HL-60 (cell line): ENCODE data around the gene GOLGB1.

ENCODE experiments used
- POLR2AphosphoS5 ChIP-seq: IDR thresholded peaks from 2 replicates; pipeline ENCODE4 v1.6.1; 2012; ENCODE audit warnings: low read depth
- TF ChIP-seq, protein P1 (sequence below): IDR thresholded peaks from one replicate; pipeline ENCODE4 v1.5.1; 2011; ENCODE audit warnings: low read length, control low read depth, inconsistent platforms; ENCODE audit not compliant: insufficient read depth
- TF ChIP-seq, protein P2 (sequence below): IDR thresholded peaks from 2 replicates; pipeline ENCODE4 v1.6.1; 2012; ENCODE audit warnings: low read depth; ENCODE audit not compliant: insufficient replicate concordance

GRCh38 chr3:121720163-121720562 is 29.4 kb downstream of the GOLGB1 start:
- TF ChIP-seq, protein P1, sequence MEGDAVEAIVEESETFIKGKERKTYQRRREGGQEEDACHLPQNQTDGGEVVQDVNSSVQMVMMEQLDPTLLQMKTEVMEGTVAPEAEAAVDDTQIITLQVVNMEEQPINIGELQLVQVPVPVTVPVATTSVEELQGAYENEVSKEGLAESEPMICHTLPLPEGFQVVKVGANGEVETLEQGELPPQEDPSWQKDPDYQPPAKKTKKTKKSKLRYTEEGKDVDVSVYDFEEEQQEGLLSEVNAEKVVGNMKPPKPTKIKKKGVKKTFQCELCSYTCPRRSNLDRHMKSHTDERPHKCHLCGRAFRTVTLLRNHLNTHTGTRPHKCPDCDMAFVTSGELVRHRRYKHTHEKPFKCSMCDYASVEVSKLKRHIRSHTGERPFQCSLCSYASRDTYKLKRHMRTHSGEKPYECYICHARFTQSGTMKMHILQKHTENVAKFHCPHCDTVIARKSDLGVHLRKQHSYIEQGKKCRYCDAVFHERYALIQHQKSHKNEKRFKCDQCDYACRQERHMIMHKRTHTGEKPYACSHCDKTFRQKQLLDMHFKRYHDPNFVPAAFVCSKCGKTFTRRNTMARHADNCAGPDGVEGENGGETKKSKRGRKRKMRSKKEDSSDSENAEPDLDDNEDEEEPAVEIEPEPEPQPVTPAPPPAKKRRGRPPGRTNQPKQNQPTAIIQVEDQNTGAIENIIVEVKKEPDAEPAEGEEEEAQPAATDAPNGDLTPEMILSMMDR, result no peak
- TF ChIP-seq, protein P2, sequence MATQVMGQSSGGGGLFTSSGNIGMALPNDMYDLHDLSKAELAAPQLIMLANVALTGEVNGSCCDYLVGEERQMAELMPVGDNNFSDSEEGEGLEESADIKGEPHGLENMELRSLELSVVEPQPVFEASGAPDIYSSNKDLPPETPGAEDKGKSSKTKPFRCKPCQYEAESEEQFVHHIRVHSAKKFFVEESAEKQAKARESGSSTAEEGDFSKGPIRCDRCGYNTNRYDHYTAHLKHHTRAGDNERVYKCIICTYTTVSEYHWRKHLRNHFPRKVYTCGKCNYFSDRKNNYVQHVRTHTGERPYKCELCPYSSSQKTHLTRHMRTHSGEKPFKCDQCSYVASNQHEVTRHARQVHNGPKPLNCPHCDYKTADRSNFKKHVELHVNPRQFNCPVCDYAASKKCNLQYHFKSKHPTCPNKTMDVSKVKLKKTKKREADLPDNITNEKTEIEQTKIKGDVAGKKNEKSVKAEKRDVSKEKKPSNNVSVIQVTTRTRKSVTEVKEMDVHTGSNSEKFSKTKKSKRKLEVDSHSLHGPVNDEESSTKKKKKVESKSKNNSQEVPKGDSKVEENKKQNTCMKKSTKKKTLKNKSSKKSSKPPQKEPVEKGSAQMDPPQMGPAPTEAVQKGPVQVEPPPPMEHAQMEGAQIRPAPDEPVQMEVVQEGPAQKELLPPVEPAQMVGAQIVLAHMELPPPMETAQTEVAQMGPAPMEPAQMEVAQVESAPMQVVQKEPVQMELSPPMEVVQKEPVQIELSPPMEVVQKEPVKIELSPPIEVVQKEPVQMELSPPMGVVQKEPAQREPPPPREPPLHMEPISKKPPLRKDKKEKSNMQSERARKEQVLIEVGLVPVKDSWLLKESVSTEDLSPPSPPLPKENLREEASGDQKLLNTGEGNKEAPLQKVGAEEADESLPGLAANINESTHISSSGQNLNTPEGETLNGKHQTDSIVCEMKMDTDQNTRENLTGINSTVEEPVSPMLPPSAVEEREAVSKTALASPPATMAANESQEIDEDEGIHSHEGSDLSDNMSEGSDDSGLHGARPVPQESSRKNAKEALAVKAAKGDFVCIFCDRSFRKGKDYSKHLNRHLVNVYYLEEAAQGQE, result no peak
- no peak for TF ChIP-seq POLR2AphosphoS5
